Panc1 (cell line): ENCODE data around the gene GAL3ST1.

Source experiments
- CTCF ChIP-seq: fragments of 450-650 bp; IDR thresholded peaks from 2 replicates; pipeline ENCODE4 v1.5.1; 2017; ENCODE audit warnings: mild to moderate bottlenecking
- POLR2AphosphoS5 ChIP-seq: IDR thresholded peaks from 2 replicates; pipeline ENCODE4 v1.6.1; 2012; ENCODE audit warnings: mild to moderate bottlenecking, low read depth, low read length, moderate library complexity
- SIN3A ChIP-seq: IDR thresholded peaks from 2 replicates; pipeline ENCODE4 v1.6.1; 2012; ENCODE audit warnings: low read depth, mild to moderate bottlenecking, low read length, moderate library complexity, borderline replicate concordance; ENCODE audit not compliant: insufficient read depth
- TCF7L2 ChIP-seq: IDR thresholded peaks from 2 replicates; pipeline ENCODE4 v1.6.1; 2011; ENCODE audit warnings: mild to moderate bottlenecking, low read depth, low read length, inconsistent platforms

- TF ChIP-seq CTCF = no peak
- TF ChIP-seq POLR2AphosphoS5 = no peak
- no peak for TF ChIP-seq SIN3A
- no peak for TF ChIP-seq TCF7L2
Observed at GRCh38 chr22:30511911-30512310, 62.6 kb downstream of the GAL3ST1 start.
